ENCODE measurements around the gene SPINT2. TPM values are rescaled to one million over a fixed set of nuclear protein-coding genes. Genes with fewer than 3 reads are reported as not detected.
A peak's percentile ranks its signal among the peaks of the same experiment; 100 is the strongest.

Gene SPINT2
- total RNA-seq, 2 donors from 2014 or later = 11.1 to 52.7 TPM

DNA sequence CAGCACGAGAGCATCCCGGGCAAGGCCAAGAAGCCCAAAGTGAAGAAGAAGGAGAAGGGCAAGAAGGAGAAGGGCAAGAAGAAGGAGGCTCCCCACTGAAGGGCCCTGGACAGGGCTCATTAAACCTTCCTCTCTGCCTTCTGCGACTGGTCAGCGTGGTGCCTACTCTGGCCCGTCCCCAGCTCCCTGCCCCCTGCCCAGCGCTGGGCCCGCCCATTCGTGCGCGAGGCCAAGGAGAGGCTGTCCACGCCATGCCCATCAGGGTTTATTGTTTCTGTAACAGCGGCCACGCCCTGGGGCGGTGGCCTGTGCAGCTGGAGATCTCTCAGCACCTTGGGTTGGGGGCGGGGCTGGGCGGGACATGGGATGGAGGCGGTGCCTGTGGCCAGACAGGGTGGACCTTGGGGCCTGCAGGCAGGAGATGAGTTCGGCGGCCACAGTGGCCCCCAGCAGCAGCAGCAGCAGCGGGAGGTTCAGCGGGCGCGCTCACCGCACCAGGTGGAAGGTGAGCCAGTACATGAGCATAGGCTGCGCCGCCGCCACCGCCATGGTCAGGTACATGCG is 40.6 kb downstream of the SPINT2 start:
- TF ChIP-seq CTCF (IDR thresholded peaks at IDR 0.05) = no peak
- H3K27me3 ChIP-seq = no peaks in the 10 kb centered on the region
- peak overlapping the region in 1 of 2 donors; percentile 22 for H3K27ac ChIP-seq
- H3K9me3 ChIP-seq = no peaks in the 10 kb centered on the region
- DNase-seq (ENCODE audit: low spot score) = no peak
- H3K4me3 ChIP-seq = peak overlapping the region in 1 of 2 donors; percentile 19
- peaks cover 13% of the 10 kb centered on the region for H3K36me3 ChIP-seq
- no peaks in the 10 kb centered on the region for H3K4me1 ChIP-seq

- Histone ChIP-seq H3K36me3 (peaks cover 13% of the 10 kb centered on the region), H3K27me3 (no peaks in the 10 kb centered on the region), H3K4me1 (no peaks in the 10 kb centered on the region), H3K9me3 (no peaks in the 10 kb centered on the region), H3K4me3 (no peak overlapping the region), H3K27ac (no peak overlapping the region)
- TF ChIP-seq CTCF (IDR thresholded peaks at IDR 0.05) = no peak
- no peak for DNase-seq (ENCODE audit: low spot score)
Measured at GRCh38 chr19:38306236-38306635, 41.9 kb downstream of the SPINT2 start.

DNA sequence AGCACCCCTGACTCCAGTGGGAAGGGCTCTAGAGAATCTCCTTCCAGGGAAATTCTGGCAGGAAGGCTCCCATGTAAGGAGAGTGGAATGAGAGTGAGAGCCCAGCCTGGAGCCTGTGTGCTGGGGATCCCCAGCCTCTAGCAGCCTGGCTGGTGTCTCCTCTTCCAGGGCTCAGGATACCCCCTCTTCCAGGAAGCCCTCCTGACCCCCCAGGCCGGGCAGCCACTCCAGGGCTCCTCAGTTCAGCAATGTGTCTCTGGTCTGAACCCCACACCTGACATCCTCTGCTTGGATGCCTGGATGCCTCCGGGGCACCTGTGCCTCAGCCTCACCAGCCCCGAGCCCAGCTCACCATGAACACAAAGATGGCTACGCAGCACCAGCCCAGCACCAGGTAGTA is 42.7 kb downstream of the SPINT2 start:
- no peak for TF ChIP-seq CTCF (IDR thresholded peaks at IDR 0.05)
- Histone ChIP-seq H3K4me1 (no peaks in the 10 kb centered on the region), H3K27ac (no peak overlapping the region), H3K27me3 (no peaks in the 10 kb centered on the region), H3K36me3 (peaks cover 13% of the 10 kb centered on the region), H3K9me3 (no peaks in the 10 kb centered on the region), H3K4me3 (no peak overlapping the region)
- DNase-seq (ENCODE audit: low spot score) = no peak

GRCh38 chr19:38307597-38307996 is 43.2 kb downstream of the SPINT2 start:
- H3K9me3 ChIP-seq = no peaks in the 10 kb centered on the region
- no peak for DNase-seq (ENCODE audit: low spot score)
- H3K4me1 ChIP-seq = no peaks in the 10 kb centered on the region
- peaks cover 13% of the 10 kb centered on the region for H3K36me3 ChIP-seq
- no peak overlapping the region for H3K27ac ChIP-seq
- H3K4me3 ChIP-seq = no peak overlapping the region
- TF ChIP-seq CTCF (IDR thresholded peaks at IDR 0.05) = no peak
- H3K27me3 ChIP-seq = no peaks in the 10 kb centered on the region

DNA sequence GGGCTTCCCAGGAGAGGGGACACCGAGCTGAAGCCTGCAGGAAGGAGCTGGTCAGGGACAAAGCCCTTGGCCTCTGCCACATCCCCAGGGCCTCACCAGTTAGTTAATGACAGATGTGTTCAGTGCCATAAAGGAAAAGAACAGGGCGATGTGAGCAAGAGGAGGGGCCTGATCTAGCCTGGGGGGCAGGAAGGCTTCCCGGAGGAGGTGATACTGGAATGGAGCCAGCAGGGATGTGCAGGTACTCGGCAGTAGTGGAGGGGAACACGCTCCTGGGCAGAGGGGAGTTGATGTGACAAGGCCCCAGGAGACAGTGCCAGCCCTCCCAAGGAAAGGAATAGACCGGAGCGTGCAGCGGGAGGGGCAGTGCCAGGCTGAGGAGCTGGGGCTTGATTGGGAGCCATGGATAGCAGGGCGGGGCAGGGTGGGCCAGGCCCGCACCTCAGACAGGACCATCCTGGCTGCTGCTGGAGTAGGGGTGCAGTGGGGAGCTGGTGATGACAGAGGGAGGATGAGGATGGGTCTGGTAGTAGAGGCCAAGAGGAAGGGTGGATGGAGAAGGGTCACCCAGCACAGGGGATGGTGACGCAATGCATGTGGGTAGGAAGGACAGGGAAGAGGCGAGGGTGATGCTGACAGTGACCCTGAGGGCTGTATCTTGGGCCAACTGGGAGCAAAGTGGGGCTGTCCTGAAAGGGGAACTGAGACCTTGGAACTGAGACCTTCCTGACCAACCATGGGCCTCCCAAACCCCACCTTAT is 43.8 kb downstream of the SPINT2 start:
- DNase-seq (ENCODE audit: low spot score) = no peak
- Histone ChIP-seq H3K9me3 (no peaks in the 10 kb centered on the region), H3K27ac (no peak overlapping the region), H3K36me3 (peaks cover 13% of the 10 kb centered on the region), H3K27me3 (no peaks in the 10 kb centered on the region), H3K4me1 (no peaks in the 10 kb centered on the region), H3K4me3 (no peak overlapping the region)
- no peak for TF ChIP-seq CTCF (IDR thresholded peaks at IDR 0.05)
